ENCODE data around the gene FICD. TPM values are rescaled to one million over a fixed set of nuclear protein-coding genes. Genes with fewer than 3 reads are reported as not detected.
A peak's percentile ranks its signal among the peaks of the same experiment; 100 is the strongest.

The FICD gene
- total and polyA plus RNA-seq, 9 of the 15 experiments (the other 6 are each of a cell fraction or from before 2014, with no cell fraction given): 0.88 to 4.5 (median 1.9) TPM

DNA sequence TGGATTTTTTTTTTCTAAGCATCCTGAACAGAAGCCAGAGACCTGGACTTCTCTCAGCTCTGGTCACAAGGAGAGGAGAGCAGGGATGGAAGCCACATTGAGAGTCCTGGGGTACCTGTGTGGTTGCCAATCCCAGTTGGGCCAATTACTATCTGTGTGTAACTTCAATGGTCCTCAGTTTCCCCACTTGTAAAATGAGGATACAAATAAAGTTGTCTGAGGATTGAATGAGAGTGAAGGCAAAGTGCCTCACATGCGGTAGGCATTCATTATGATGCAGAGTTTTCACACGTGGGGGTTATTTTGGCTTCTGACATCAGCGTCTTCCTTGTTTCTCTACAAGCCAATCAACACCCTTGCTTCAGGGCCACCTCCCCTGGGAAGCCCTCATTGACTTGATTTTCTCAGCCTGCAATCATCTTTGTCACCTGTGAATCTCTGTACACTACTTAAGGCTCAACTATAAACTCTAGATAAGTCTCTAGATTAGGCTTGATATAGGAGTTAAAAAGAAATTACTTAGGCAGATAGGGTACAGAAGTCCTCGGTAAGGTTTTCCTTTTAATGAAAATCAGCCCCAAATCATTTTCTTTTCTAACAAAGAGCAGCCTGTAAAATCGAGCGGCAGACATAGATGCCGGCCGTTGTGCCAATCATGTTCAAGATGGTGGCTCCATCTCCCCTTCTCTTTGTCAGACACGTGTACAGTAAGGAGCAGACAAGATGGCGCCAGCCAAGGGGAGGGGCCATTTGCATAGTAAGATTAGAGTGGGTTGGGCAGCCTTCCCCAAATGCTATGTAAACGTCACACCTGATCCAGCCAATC is 37.8 kb upstream of the FICD start (continued):
- TF ChIP-seq SRSF7 (optimal IDR thresholded peaks at IDR 0.05; ENCODE audit: low read depth, low read length): no peak
- TF ChIP-seq PHF20 (IDR thresholded peaks at IDR 0.05; ENCODE audit: partially characterized antibody): no peak
- TF ChIP-seq ZC3H4 (CRISPR knock-in tag; IDR thresholded peaks at IDR 0.05; ENCODE audit: borderline replicate concordance): no peak
- TF ChIP-seq ZBTB1 (CRISPR knock-in tag; IDR thresholded peaks at IDR 0.05; ENCODE audit: borderline replicate concordance, low read depth): no peak
- TF ChIP-seq ZNF436 (CRISPR knock-in tag; IDR thresholded peaks at IDR 0.05): no peak
- TF ChIP-seq HNRNPUL1 (IDR thresholded peaks at IDR 0.05; ENCODE audit: low read length): no peak
- no peak for TF ChIP-seq ELF4 (CRISPR knock-in tag; IDR thresholded peaks at IDR 0.05)
- no peak for TF ChIP-seq HIVEP1 (CRISPR knock-in tag; IDR thresholded peaks at IDR 0.05)
- TF ChIP-seq PCBP2 (IDR thresholded peaks at IDR 0.05; ENCODE audit: low read depth, low read length, poor library complexity, severe bottlenecking): no peak
- TF ChIP-seq ATF7 (IDR thresholded peaks at IDR 0.05): peak; percentile 24; the same call in 1 of the 2 replicates
- TF ChIP-seq SMARCB1 (IDR thresholded peaks at IDR 0.05; ENCODE audit: insufficient read length, low read depth): no peak
- no peak for TF ChIP-seq ZBED1 (IDR thresholded peaks at IDR 0.05)
- no peak for TF ChIP-seq RNF2 (IDR thresholded peaks at IDR 0.05)
- TF ChIP-seq, protein P1, sequence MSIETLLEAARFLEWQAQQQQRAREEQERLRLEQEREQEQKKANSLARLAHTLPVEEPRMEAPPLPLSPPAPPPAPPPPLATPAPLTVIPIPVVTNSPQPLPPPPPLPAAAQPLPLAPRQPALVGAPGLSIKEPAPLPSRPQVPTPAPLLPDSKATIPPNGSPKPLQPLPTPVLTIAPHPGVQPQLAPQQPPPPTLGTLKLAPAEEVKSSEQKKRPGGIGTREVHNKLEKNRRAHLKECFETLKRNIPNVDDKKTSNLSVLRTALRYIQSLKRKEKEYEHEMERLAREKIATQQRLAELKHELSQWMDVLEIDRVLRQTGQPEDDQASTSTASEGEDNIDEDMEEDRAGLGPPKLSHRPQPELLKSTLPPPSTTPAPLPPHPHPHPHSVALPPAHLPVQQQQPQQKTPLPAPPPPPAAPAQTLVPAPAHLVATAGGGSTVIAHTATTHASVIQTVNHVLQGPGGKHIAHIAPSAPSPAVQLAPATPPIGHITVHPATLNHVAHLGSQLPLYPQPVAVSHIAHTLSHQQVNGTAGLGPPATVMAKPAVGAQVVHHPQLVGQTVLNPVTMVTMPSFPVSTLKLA (conservative IDR thresholded peaks at IDR 0.05): peak; percentile 47 to 54; a peak in 3 of 4 replicates
- TF ChIP-seq NONO (IDR thresholded peaks at IDR 0.05; ENCODE audit: low read depth in 2 of 2, low read length in 1 of 2): no peak
- TF ChIP-seq EP300 (IDR thresholded peaks at IDR 0.05; ENCODE audit: low read length): peak; percentile 16; the same call in 1 of the 2 replicates
- TF ChIP-seq ZNF197 (CRISPR knock-in tag; IDR thresholded peaks at IDR 0.05; ENCODE audit: low read depth): 0 out of 2 replicates have a peak, but pooled peaks have one; percentile 38
- TF ChIP-seq, protein P2, sequence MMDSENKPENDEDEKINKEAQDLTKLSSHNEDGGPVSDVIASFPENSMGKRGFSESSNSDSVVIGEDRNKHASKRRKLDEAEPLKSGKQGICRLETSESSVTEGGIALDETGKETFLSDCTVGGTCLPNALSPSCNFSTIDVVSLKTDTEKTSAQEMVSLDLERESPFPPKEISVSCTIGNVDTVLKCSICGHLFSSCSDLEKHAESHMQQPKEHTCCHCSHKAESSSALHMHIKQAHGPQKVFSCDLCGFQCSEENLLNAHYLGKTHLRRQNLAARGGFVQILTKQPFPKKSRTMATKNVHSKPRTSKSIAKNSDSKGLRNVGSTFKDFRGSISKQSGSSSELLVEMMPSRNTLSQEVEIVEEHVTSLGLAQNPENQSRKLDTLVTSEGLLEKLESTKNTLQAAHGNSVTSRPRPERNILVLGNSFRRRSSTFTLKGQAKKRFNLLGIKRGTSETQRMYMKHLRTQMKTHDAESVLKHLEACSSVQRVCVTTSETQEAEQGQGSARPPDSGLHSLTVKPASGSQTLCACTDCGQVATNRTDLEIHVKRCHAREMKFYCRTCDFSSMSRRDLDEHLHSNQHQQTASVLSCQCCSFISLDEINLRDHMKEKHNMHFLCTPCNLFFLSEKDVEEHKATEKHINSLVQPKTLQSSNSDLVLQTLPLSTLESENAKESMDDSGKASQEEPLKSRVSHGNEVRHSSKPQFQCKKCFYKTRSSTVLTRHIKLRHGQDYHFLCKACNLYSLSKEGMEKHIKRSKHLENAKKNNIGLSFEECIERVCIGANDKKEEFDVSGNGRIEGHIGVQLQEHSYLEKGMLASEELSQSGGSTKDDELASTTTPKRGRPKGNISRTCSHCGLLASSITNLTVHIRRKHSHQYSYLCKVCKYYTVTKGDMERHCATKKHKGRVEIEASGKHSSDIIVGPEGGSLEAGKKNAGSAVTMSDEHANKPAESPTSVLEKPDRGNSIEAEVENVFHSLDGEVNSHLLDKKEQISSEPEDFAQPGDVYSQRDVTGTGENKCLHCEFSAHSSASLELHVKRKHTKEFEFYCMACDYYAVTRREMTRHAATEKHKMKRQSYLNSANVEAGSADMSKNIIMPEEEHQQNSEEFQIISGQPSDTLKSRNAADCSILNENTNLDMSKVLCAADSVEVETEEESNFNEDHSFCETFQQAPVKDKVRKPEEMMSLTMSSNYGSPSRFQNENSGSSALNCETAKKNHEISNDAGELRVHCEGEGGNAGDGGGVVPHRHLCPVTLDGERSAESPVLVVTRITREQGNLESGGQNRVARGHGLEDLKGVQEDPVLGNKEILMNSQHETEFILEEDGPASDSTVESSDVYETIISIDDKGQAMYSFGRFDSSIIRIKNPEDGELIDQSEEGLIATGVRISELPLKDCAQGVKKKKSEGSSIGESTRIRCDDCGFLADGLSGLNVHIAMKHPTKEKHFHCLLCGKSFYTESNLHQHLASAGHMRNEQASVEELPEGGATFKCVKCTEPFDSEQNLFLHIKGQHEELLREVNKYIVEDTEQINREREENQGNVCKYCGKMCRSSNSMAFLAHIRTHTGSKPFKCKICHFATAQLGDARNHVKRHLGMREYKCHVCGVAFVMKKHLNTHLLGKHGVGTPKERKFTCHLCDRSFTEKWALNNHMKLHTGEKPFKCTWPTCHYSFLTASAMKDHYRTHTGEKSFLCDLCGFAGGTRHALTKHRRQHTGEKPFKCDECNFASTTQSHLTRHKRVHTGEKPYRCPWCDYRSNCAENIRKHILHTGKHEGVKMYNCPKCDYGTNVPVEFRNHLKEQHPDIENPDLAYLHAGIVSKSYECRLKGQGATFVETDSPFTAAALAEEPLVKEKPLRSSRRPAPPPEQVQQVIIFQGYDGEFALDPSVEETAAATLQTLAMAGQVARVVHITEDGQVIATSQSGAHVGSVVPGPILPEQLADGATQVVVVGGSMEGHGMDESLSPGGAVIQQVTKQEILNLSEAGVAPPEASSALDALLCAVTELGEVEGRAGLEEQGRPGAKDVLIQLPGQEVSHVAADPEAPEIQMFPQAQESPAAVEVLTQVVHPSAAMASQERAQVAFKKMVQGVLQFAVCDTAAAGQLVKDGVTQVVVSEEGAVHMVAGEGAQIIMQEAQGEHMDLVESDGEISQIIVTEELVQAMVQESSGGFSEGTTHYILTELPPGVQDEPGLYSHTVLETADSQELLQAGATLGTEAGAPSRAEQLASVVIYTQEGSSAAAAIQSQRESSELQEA (IDR thresholded peaks at IDR 0.05; ENCODE audit: low read depth): no peak
- no peak for TF ChIP-seq PHF8 (IDR thresholded peaks at IDR 0.05; ENCODE audit: borderline replicate concordance, low read length)

Measured in K562 (cell line).